Psoas muscle (tissue), 8 donors: ENCODE results near the gene CASTOR1. TPM values are rescaled to one million over a fixed set of nuclear protein-coding genes. Genes with fewer than 3 reads are reported as not detected.

Experiments
- ATAC-seq, 4 donors: fragments of 200-7000 bp; cut with Tn5 transposase; one replicate each; pipeline ENCODE4 v1.9.1; 2020; ENCODE audit warnings: moderate library complexity in 3 of 4, mild to moderate bottlenecking in 2 of 4
- DNase-seq, 2 donors: peaks; one replicate each; pipeline ENCODE4 v3.0.0-alpha.2; 2020
- H3K27ac ChIP-seq: fragments of 200-600 bp; one replicate; pipeline ENCODE4 v1.8.0; 2022
- H3K27me3 ChIP-seq, 3 donors: fragments of 200-600 bp in 1 of 3; one replicate each; pipeline versions ENCODE4 v1.6.1 to v1.8.0; 2013 to 2022; ENCODE audit warnings: low read length in 2 of 3, mild to moderate bottlenecking in 2 of 3, moderate library complexity in 1 of 3; ENCODE audit not compliant: insufficient read depth in 3 of 3
- H3K36me3 ChIP-seq, 2 donors: fragments of 200-600 bp in 1 of 2; one replicate each; pipeline versions ENCODE4 v1.6.1 to v1.8.0; 2013 to 2022; ENCODE audit warnings: low read depth in 1 of 2, mild to moderate bottlenecking in 1 of 2, moderate library complexity in 1 of 2; ENCODE audit not compliant: insufficient read depth in 1 of 2
- H3K4me1 ChIP-seq: fragments of 200-600 bp; one replicate; pipeline ENCODE4 v1.8.0; 2022
- H3K4me3 ChIP-seq: fragments of 200-600 bp; one replicate; pipeline ENCODE4 v1.8.0; 2022; ENCODE audit warnings: mild to moderate bottlenecking
- H3K9me3 ChIP-seq: fragments of 200-600 bp; one replicate; pipeline ENCODE4 v1.8.0; 2022
- WGBS, 3 donors: extraction: QIAGEN DNeasy Blood & Tissue Kit; methylation state at CpG; one replicate each; pipeline versions ENCODE4 v1.1.6 to v1.1.7; 2013; 5-methylcytosine and 5-hydroxymethylcytosine counted together
- intact Hi-C, 2 donors: fragments of 100-400 bp; cut with DNase I; formaldehyde crosslinking; loops; one replicate each; pipeline versions ENCODE4 v1.11.0 to v1.14.2; 2022
- polyA plus RNA-seq, 3 donors: library from polyadenylated mRNA; stranded (reverse); fragments of 200-250 nt; gene quantifications; one replicate each; pipeline ENCODE4 v1.2.3, GENCODE V29; 2013
- total RNA-seq, 4 donors: library from RNA; stranded (reverse); fragmentation: NEBNext Ultra II Directional in 2 of 4; extraction: Animal tissue kit (Norgen Biotek cat#: 25700) in 2 of 4; gene quantifications; one replicate each; pipeline versions ENCODE4 v1.2.1 to v1.2.4, GENCODE V29; 2021 to 2023
- TF ChIP-seq, protein P1 (sequence below): fragments of 200-600 bp; IDR thresholded peaks from one replicate; pipeline ENCODE4 v1.8.0; 2022; ENCODE audit warnings: antibody characterized with exemption
- donor health status: healthy with polysubstance abuse.
- donor health status: DM: no; HTN: no; CAD: no; lungs with moderate emphysema.
- donor health status: Bipolar disorder and iron deficiency.
- donor health status: healthy.
- donor health status: DM: yes; HTN: yes; CAD: no.
- donor health status: DM: no; HTN: no; CAD: no.
- donor health status: DM: no; HTN: no; CAD: no.
- donor health status: DM: yes; HTN: yes; CAD: no.

CASTOR1 gene
- total and polyA plus RNA-seq, 7 donors: 0.44 to 5.1 (median 2.9) TPM

GRCh38 chr22:30318799-30319419, 29.6 kb upstream of the CASTOR1 start:
- intact Hi-C loops: no loop called here
- no peaks in the 10 kb centered on the region for H3K9me3 ChIP-seq
- H3K4me3 ChIP-seq: no peak overlapping the region
- H3K36me3 ChIP-seq: no peaks in the 10 kb centered on the region
- no peak overlapping the region for H3K27ac ChIP-seq
- H3K4me1 ChIP-seq: peaks cover 8% of the 10 kb centered on the region
- TF ChIP-seq, protein P1, sequence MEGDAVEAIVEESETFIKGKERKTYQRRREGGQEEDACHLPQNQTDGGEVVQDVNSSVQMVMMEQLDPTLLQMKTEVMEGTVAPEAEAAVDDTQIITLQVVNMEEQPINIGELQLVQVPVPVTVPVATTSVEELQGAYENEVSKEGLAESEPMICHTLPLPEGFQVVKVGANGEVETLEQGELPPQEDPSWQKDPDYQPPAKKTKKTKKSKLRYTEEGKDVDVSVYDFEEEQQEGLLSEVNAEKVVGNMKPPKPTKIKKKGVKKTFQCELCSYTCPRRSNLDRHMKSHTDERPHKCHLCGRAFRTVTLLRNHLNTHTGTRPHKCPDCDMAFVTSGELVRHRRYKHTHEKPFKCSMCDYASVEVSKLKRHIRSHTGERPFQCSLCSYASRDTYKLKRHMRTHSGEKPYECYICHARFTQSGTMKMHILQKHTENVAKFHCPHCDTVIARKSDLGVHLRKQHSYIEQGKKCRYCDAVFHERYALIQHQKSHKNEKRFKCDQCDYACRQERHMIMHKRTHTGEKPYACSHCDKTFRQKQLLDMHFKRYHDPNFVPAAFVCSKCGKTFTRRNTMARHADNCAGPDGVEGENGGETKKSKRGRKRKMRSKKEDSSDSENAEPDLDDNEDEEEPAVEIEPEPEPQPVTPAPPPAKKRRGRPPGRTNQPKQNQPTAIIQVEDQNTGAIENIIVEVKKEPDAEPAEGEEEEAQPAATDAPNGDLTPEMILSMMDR: no peak
- 75 to 87% (median 83%) methylated on average over 7 of the region's 7 CpGs for WGBS, 3 donors
- DNase-seq (no peak), ATAC-seq (no peak)
- no peaks in the 10 kb centered on the region for H3K27me3 ChIP-seq

DNA sequence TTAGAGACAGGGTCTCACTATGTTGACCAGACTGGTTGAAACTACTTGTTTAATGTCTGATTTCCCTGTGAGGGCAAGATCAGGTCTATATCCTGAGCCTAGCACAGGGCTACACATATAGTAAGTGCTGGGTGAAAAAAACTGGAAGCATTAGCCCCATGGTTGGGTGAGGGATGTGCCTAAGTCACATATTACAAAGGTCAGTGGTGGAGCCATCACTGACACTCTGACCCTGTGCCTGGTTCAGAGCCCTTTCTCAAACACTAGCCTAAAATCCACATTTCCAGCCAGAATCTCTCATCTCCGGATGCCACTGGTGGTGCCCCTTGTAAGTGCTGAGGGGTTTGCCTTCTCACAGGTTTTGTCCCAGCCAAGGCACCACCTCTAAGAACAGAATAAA, 28.5 kb upstream of the CASTOR1 start:
- Histone ChIP-seq H3K4me3 (no peak overlapping the region), H3K27ac (no peak overlapping the region), H3K36me3 (no peaks in the 10 kb centered on the region), H3K9me3 (no peaks in the 10 kb centered on the region), H3K4me1 (peaks cover 8% of the 10 kb centered on the region), H3K27me3 (no peaks in the 10 kb centered on the region)
- TF ChIP-seq, protein P1: no peak
- no peak for DNase-seq
- intact Hi-C loops: no loop called here
- 86 to 98% (median 92%) methylated on average over 1 of the region's 1 CpG for WGBS, 3 donors
- no peak for ATAC-seq

- Histone ChIP-seq H3K36me3 (no peaks in the 10 kb centered on the region), H3K27me3 (no peaks in the 10 kb centered on the region), H3K4me3 (no peak overlapping the region), H3K27ac (no peak overlapping the region), H3K9me3 (no peaks in the 10 kb centered on the region), H3K4me1 (peaks cover 21% of the 10 kb centered on the region)
- TF ChIP-seq, protein P1: no peak
- intact Hi-C loops: no loop called here
- WGBS, 3 donors: 83 to 98% (median 92%) methylated on average over 2 of the region's 2 CpGs
- DNase-seq: no peak
- no peak for ATAC-seq
These were observed 26.8 kb upstream of the CASTOR1 start for GRCh38 chr22:30315962-30316576.

DNA sequence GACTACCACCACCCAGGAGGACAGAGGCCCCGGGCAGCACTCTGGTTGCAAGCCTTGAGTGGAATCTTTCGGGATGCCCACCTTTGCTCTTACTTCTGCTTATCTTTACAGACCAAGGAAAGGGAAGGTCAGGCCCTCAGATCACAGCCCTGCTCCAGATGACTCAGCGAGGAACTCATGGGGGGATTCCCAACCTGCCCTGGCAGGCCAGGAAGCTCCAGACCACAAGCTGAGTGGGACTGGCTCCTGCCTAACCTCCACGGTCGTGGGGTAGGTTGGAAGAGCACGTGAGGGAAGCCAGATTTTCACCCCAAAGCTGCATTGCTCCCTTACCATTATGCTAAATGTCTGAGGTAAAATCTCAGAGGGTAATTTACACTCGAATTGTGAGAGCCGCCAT, 25.6 kb upstream of the CASTOR1 start:
- TF ChIP-seq, protein P1: no peak

More for the DNA sequence above, 25.6 kb upstream of the CASTOR1 start:
- WGBS, 3 donors: 79 to 89% (median 83%) methylated on average over 8 of the region's 8 CpGs
- no peak overlapping the region for H3K27ac ChIP-seq
- no peaks in the 10 kb centered on the region for H3K27me3 ChIP-seq
- DNase-seq (no peak), ATAC-seq (no peak)
- H3K4me3 ChIP-seq: no peak overlapping the region
- peaks cover 32% of the 10 kb centered on the region for H3K4me1 ChIP-seq
- H3K9me3 ChIP-seq: no peaks in the 10 kb centered on the region
- intact Hi-C loops: no loop called here
- no peaks in the 10 kb centered on the region for H3K36me3 ChIP-seq
